ENCODE results near the gene CTNNA2.

GRCh38 chr2:80330527-80331450, 817.9 kb downstream of the CTNNA2 start:
- TF ChIP-seq CTCF (IDR thresholded peaks at IDR 0.05) (no peak), POLR2A (IDR thresholded peaks at IDR 0.05) (no peak), EP300 (IDR thresholded peaks at IDR 0.05) (no peak)
